GM18526 (cell line): Measurements from ENCODE around the gene ATG10.

ENCODE experiments used
- POLR2A ChIP-seq: IDR thresholded peaks from 3 replicates; pipeline ENCODE4 v1.6.1; 2011; ENCODE audit not compliant: insufficient read length; ENCODE audit errors: extremely low read depth

Gene ATG10

GRCh38 chr5:82167372-82167935 lies 195.6 kb downstream of the ATG10 start:
- TF ChIP-seq POLR2A, result no peak

GRCh38 chr5:82168294-82168693 lies 196.5 kb downstream of the ATG10 start:
- no peak for TF ChIP-seq POLR2A

DNA sequence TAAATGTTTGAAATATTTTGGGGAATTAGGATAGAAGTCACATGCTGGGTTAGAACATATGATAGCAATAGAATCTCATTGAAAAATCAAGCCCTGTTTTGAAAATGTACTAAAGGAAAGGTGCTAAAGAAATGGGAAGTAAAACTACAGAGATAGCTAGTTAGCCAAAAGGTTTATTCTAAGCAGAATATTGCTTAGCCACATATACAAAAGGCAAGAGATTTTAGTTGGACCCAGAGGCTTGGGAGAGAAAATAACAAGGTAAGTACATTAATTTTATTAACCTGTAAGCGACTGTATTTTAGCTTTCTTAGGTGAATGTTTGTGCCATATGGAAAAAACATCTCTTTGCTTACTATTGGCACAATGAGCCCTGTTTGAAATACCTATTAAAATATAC lies 198.1 kb downstream of the ATG10 start:
- no peak for TF ChIP-seq POLR2A

- no peak for TF ChIP-seq POLR2A
These were observed 202.5 kb downstream of the ATG10 start for GRCh38 chr5:82174128-82174918.

- no peak for TF ChIP-seq POLR2A
These were observed 203.0 kb downstream of the ATG10 start for GRCh38 chr5:82174919-82175219.

GRCh38 chr5:82176115-82176814 lies 204.4 kb downstream of the ATG10 start:
- TF ChIP-seq POLR2A, result no peak

DNA sequence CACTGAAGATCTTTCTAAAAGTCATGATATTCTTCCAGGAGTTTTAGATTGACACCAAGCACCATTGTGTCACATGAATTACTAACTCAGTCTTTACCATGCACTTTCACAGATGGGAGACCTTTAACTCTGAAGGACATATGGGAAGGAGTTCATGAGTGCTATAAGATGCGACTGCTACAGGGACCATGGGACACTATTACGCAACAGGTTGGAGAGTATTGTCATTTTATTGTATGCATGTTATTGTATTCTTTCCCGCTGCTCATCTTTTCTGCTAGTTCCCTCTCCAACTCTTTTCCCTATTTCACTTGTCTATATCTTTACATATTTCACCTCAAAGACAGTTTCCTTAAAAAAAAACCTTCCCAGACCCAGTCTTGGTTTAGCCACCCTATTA lies 206.6 kb downstream of the ATG10 start:
- no peak for TF ChIP-seq POLR2A

- TF ChIP-seq POLR2A, result no peak
These were observed 210.8 kb downstream of the ATG10 start for GRCh38 chr5:82182662-82183061.

DNA sequence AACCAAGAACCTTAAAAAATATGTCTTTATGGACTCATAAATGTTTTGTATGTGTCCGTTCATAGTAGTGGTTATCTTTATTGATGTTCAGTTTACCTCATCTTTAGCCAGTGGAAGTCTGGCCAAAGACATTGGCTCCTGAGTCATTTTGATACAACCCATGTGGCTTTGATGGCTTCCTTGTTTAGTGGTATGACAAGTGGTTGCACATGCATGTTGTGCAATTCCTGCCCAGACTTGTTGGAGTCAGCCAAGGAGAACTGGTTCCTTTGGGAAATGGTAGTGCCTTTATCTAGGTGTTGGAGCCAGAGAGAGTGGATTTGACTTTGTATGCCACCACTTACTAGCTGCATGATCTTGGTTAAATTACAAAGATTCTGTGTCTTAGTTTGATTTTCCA lies 212.0 kb downstream of the ATG10 start:
- no peak for TF ChIP-seq POLR2A

- TF ChIP-seq POLR2A, result no peak
These were observed 214.0 kb downstream of the ATG10 start for GRCh38 chr5:82185851-82186250.

DNA sequence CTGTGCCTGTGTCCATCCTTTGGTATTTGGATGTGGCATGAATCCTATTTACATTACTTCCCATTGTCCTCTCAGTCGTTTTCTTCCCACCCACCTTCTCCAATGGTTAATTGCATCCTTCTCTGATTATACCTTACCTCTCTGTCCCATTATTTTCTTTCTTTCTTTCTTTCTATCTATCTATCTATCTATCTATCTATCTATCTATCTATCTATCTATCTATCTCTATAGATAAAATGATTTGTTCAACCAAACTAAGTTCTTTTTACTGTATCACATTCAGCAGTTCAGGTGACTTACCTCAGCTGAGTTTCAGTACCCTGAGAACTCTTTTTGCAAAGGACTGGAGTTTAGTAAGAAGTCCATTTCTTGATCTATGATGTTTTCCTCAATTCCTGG lies 225.7 kb downstream of the ATG10 start:
- TF ChIP-seq POLR2A, result no peak

DNA sequence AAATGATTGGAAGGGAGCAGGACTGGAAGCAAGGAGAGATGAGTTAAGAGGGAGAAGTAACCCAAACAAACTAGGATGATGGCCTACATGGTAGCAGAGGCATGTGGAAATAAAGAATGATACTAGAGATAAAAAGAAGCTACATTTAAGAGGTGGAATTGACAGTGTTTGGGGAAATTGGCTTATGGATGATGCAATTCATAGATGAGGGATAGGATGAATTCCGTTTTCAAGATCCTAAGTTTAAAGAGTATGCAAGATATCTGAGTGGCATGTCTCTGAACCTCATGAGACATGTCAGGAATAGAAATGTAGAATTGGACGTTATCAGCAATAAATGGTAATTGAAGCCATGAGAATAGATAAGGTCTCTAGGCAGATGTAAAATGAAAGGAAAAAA lies 232.7 kb downstream of the ATG10 start:
- TF ChIP-seq POLR2A, result no peak

DNA sequence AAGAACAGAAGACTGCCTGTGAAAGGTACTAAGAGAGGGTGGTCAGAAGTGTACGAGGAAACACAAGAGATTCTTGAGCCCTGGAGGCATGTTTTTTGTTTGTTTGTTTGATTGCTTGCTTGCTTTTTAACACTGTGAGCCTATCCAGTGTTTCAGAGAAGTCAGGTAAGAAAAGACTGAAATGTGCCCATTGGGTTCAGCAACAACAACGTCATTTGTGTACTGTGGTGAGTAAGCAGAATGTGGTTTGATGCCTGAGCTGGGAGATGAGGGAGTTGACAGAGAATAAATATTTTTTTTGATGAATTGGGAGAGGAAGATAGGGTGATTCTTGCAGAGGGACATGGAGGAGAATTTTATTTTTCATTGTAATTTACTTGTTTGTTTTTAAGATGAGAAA lies 233.2 kb downstream of the ATG10 start:
- no peak for TF ChIP-seq POLR2A

GRCh38 chr5:82208371-82208770 lies 236.5 kb downstream of the ATG10 start:
- no peak for TF ChIP-seq POLR2A

DNA sequence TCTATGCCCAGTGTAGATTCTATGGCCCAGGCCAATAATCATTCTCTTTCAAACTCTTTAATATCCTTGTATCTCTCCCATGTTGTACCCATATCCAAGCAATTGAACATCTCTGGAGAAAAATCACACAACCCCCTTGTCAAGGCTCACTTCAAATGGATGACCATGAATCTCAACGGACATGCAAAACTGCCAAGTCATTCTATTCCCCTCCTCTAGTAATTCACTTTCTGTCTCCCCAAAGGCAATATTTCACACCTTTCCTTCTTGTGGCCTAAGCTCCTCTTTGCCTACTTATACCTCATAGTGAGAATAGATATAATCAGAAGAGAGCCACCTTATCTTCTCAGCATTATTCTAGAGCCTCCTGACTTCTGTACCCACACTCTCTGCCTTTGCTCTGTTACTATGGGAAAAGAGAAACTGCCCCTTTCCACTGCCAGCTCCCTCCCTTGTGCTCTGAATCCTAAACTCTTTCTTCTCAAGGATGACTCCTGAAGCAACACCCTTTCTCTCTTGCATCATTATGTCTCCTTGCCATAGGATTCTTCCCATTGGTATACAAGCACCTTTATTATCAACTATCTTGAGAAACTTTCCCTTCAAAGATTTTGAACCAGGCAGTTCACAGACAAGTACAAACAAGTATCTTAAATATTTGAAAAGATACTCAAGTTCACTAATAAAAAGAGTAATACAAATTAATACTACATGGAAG lies 240.2 kb downstream of the ATG10 start:
- TF ChIP-seq POLR2A, result no peak

GRCh38 chr5:82217917-82218316 lies 246.1 kb downstream of the ATG10 start:
- TF ChIP-seq POLR2A, result no peak
